H1 (cell line): Measurements from ENCODE around the gene INTS7. TPM values are rescaled to one million over a fixed set of nuclear protein-coding genes. Genes with fewer than 3 reads are reported as not detected.

Experiments used
- CTCF ChIA-PET: fragments of 300-600 bp; sonication (Branson Sonifier 250); formaldehyde crosslinking; loops from one replicate; lab custom pipeline; 2021; ENCODE audit not compliant: partially characterized antibody; lab: Charles Lee
- POLR2A ChIA-PET: fragments of 300-600 bp; sonication (Branson Sonifier 250); formaldehyde crosslinking; loops from one replicate; lab custom pipeline; 2021; ENCODE audit warnings: inconsistent platforms; ENCODE audit not compliant: partially characterized antibody; lab: Charles Lee
- DNase-seq, 2 experiments: peaks; one replicate each; pipeline versions ENCODE4 v3.0.0 to v3.0.0-alpha.2; 2010 to 2022; ENCODE audit warnings: low spot score in 2 of 2, low read depth in 1 of 2, mixed read lengths in 1 of 2
- FAIRE-seq: peaks from 2 replicates; lab custom pipeline; 2011; peaks lifted over from hg19 to GRCh38; lab: Jason Lieb, UNC
- H2AFZ ChIP-seq: 2 replicates; pipeline ENCODE4 v1.8.1; 2012; ENCODE audit warnings: low read length, inconsistent platforms
- H2AK5ac ChIP-seq: 2 replicates; pipeline ENCODE4 v1.6.1; 2013; ENCODE audit warnings: low read depth, low read length
- H2BK120ac ChIP-seq: replicated peaks from 2 replicates; pipeline ENCODE3; 2013; ENCODE audit warnings: low read depth, low read length, inconsistent platforms
- H2BK12ac ChIP-seq: 2 replicates; pipeline ENCODE4 v1.6.1; 2013; ENCODE audit warnings: low read depth, low read length
- H2BK15ac ChIP-seq: 2 replicates; pipeline ENCODE4 v1.6.1; 2013; ENCODE audit warnings: low read length
- H2BK20ac ChIP-seq: 2 replicates; pipeline ENCODE4 v1.6.1; 2013; ENCODE audit warnings: low read length
- H2BK5ac ChIP-seq: 2 replicates; pipeline ENCODE4 v1.6.1; 2013; ENCODE audit warnings: low read depth, low read length
- H3K14ac ChIP-seq: 2 replicates; pipeline ENCODE4 v1.6.1; 2013; ENCODE audit warnings: inconsistent platforms; ENCODE audit not compliant: insufficient read length
- H3K18ac ChIP-seq: 2 replicates; pipeline ENCODE4 v1.6.1; 2013; ENCODE audit warnings: low read length; ENCODE audit errors: extremely low read depth
- H3K23ac ChIP-seq: 2 replicates; pipeline ENCODE4 v1.6.1; 2013; ENCODE audit warnings: inconsistent platforms; ENCODE audit not compliant: insufficient read length
- H3K23me2 ChIP-seq: 2 replicates; pipeline ENCODE4 v1.6.1; 2013; ENCODE audit warnings: low read depth, low read length
- H3K27ac ChIP-seq: 2 replicates; pipeline ENCODE4 v1.6.1; 2011; ENCODE audit warnings: low read depth, low read length, inconsistent platforms
- H3K27me3 ChIP-seq, 4 experiments: replicated peaks in 1 of 4; 1 replicate in 1 of 4; 2 replicates in 3 of 4; pipeline versions ENCODE4 v1.6.1 to v1.8.1; 2011 to 2013; ENCODE audit warnings: low read length in 3 of 4, mild to moderate bottlenecking in 3 of 4, inconsistent platforms in 2 of 4, mixed read lengths in 2 of 4, moderate library complexity in 1 of 4; ENCODE audit not compliant: control insufficient read depth in 3 of 4, insufficient read depth in 3 of 4; ENCODE audit errors: extremely low read depth in 1 of 4
- H3K36me3 ChIP-seq, 4 experiments: 2 replicates each; pipeline versions ENCODE4 v1.6.1 to v1.8.1; 2011 to 2013; ENCODE audit warnings: mild to moderate bottlenecking in 4 of 4, low read length in 3 of 4, moderate library complexity in 2 of 4, control low read depth in 1 of 4, inconsistent platforms in 1 of 4; ENCODE audit not compliant: insufficient read depth in 4 of 4, control insufficient read depth in 2 of 4
- H3K4ac ChIP-seq: replicated peaks from 2 replicates; pipeline ENCODE3; 2013; ENCODE audit warnings: low read length, low read depth, mixed read lengths, inconsistent platforms; ENCODE audit not compliant: insufficient read length
- H3K4me1 ChIP-seq, 4 experiments: replicated peaks in 1 of 4; 1 replicate in 1 of 4; 2 replicates in 3 of 4; pipeline versions ENCODE4 v1.6.1 to v1.8.1; 2011 to 2013; ENCODE audit warnings: low read length in 3 of 4, inconsistent platforms in 2 of 4, mixed read lengths in 1 of 4; ENCODE audit not compliant: insufficient read depth in 4 of 4, control insufficient read depth in 3 of 4
- H3K4me2 ChIP-seq, 2 experiments: 2 replicates each; pipeline versions ENCODE4 v1.6.1 to v1.8.1; 2011 to 2013; ENCODE audit warnings: low read depth in 2 of 2, low read length in 2 of 2, control low read depth in 1 of 2, inconsistent platforms in 1 of 2, mild to moderate bottlenecking in 1 of 2; ENCODE audit not compliant: insufficient read depth in 1 of 2
- H3K4me3 ChIP-seq, 4 experiments: fragments of 200-600, 300-600 bp in 1 of 4; sonication (generic), shearing (Covaris generic), sonication (Bioruptor Twin) in 1 of 4; 2 replicates each; pipeline versions ENCODE4 v1.5.1 to v1.8.1; 2011 to 2016; ENCODE audit warnings: low read length in 4 of 4, low read depth in 3 of 4, control low read depth in 2 of 4, inconsistent platforms in 2 of 4, mild to moderate bottlenecking in 2 of 4, mixed read lengths in 1 of 4, moderate library complexity in 1 of 4; ENCODE audit not compliant: insufficient read depth in 2 of 4; ENCODE audit errors: extremely low read depth in 1 of 4
- H3K56ac ChIP-seq: replicated peaks from 2 replicates; pipeline ENCODE3; 2013; ENCODE audit warnings: low read depth, mild to moderate bottlenecking, mixed read lengths, low read length, inconsistent platforms; ENCODE audit not compliant: insufficient read length
- H3K79me1 ChIP-seq: 2 replicates; pipeline ENCODE4 v1.6.1; 2013; ENCODE audit warnings: low read depth, low read length, control low read depth
- H3K79me2 ChIP-seq, 2 experiments: 2 replicates each; pipeline versions ENCODE4 v1.6.1 to v1.8.1; 2012 to 2013; ENCODE audit warnings: low read length in 2 of 2, mild to moderate bottlenecking in 2 of 2, inconsistent platforms in 1 of 2; ENCODE audit not compliant: insufficient read depth in 2 of 2, control insufficient read depth in 1 of 2
- H3K9ac ChIP-seq, 4 experiments: replicated peaks in 1 of 4; 1 replicate in 1 of 4; 2 replicates in 3 of 4; pipeline versions ENCODE4 v1.6.1 to v1.8.1; 2011 to 2013; ENCODE audit warnings: low read depth in 3 of 4, low read length in 3 of 4, control low read depth in 2 of 4, mild to moderate bottlenecking in 2 of 4, moderate library complexity in 2 of 4, inconsistent platforms in 1 of 4; ENCODE audit errors: extremely low read depth in 1 of 4
- H3K9me3 ChIP-seq, 2 experiments: 2 replicates each; pipeline versions ENCODE4 v1.6.1 to v1.8.1; 2012 to 2013; ENCODE audit warnings: mild to moderate bottlenecking in 2 of 2, moderate library complexity in 2 of 2, control low read depth in 1 of 2, inconsistent platforms in 1 of 2, low read depth in 1 of 2, low read length in 1 of 2, mixed read lengths in 1 of 2; ENCODE audit not compliant: insufficient read depth in 2 of 2
- H4K20me1 ChIP-seq, 2 experiments: replicated peaks in 1 of 2; 2 replicates each; pipeline versions ENCODE3 to v1.8.1; 2011 to 2013; ENCODE audit warnings: inconsistent platforms in 2 of 2, low read length in 2 of 2, mild to moderate bottlenecking in 1 of 2; ENCODE audit not compliant: insufficient read depth in 2 of 2, control insufficient read depth in 1 of 2
- H4K5ac ChIP-seq: 2 replicates; pipeline ENCODE4 v1.6.1; 2013; ENCODE audit warnings: low read length, low read depth, mixed read lengths, inconsistent platforms; ENCODE audit not compliant: insufficient read length
- H4K8ac ChIP-seq: 2 replicates; pipeline ENCODE4 v1.8.0; 2013; ENCODE audit warnings: mild to moderate bottlenecking, moderate library complexity, low read length, inconsistent platforms; ENCODE audit not compliant: insufficient read depth; ENCODE audit errors: extremely low read depth
- H4K91ac ChIP-seq: replicated peaks from 2 replicates; pipeline ENCODE3; 2013; ENCODE audit warnings: low read length, mixed read lengths, inconsistent platforms; ENCODE audit not compliant: insufficient read length
- ASH2L ChIP-seq: fragments of 200-600, 300-600 bp; sonication (generic); IDR thresholded peaks from one replicate; pipeline ENCODE4 v1.7.1; 2017; ENCODE audit warnings: low read length
- EP300 ChIP-seq, 2 experiments: IDR thresholded peaks; 1 replicate in 1 of 2; 2 replicates in 1 of 2; pipeline ENCODE4 v1.6.1; 2011 to 2012; ENCODE audit warnings: low read depth in 2 of 2, low read length in 2 of 2, mild to moderate bottlenecking in 2 of 2, borderline replicate concordance in 1 of 2, inconsistent platforms in 1 of 2, moderate library complexity in 1 of 2
- HDAC2 ChIP-seq, 2 experiments: fragments of 300-600 bp in 1 of 2; sonication (generic) in 1 of 2; IDR thresholded peaks; 2 replicates each; pipeline ENCODE4 v1.6.1; 2011 to 2012; ENCODE audit warnings: low read depth in 2 of 2, low read length in 2 of 2, mild to moderate bottlenecking in 2 of 2, moderate library complexity in 2 of 2, borderline replicate concordance in 1 of 2, inconsistent platforms in 1 of 2
- MAX ChIP-seq: IDR thresholded peaks from 2 replicates; pipeline ENCODE4 v1.6.1; 2012; ENCODE audit warnings: inconsistent platforms
- NANOG ChIP-seq: IDR thresholded peaks from 2 replicates; pipeline ENCODE4 v1.6.1; 2011; ENCODE audit warnings: low read length, low read depth, mild to moderate bottlenecking, inconsistent platforms; ENCODE audit not compliant: insufficient read depth, poor library complexity, severe bottlenecking
- RNF2 ChIP-seq: fragments of 200-900, 300-1000 bp; sonication (generic); IDR thresholded peaks from 2 replicates; pipeline ENCODE4 v1.7.1; 2016; ENCODE audit warnings: borderline replicate concordance, low read depth, mild to moderate bottlenecking, antibody characterized with exemption, low read length; ENCODE audit not compliant: poor library complexity, severe bottlenecking; ENCODE audit errors: missing control alignments
- SIRT6 ChIP-seq: IDR thresholded peaks from one replicate; pipeline ENCODE4 v1.7.1; 2012; ENCODE audit warnings: low read length, inconsistent platforms
- SP2 ChIP-seq: IDR thresholded peaks from 2 replicates; pipeline ENCODE4 v1.6.1; 2012; ENCODE audit warnings: mild to moderate bottlenecking, low read length, inconsistent platforms
- SUZ12 ChIP-seq: fragments of 200-600 bp; sonication (generic); IDR thresholded peaks from 2 replicates; pipeline ENCODE4 v1.6.1; 2012; ENCODE audit warnings: mild to moderate bottlenecking, inconsistent platforms, low read length, moderate library complexity, mixed read lengths
- TAF7 ChIP-seq: optimal IDR thresholded peaks from 2 replicates; pipeline ENCODE3; 2011; ENCODE audit warnings: low read depth, mild to moderate bottlenecking, inconsistent platforms, low read length, moderate library complexity, borderline replicate concordance
- USF2 ChIP-seq: IDR thresholded peaks from 2 replicates; pipeline ENCODE4 v1.6.1; 2011; ENCODE audit warnings: low read length, improper control_type of control experiment
- polyA plus RNA-seq, 7 experiments: library from polyadenylated mRNA; depleted of rRNA in 3 of 7; stranded (reverse) in 5 of 7; unstranded in 2 of 7; fragments of >200 nt in 5 of 7; fragments of 200-250 nt in 2 of 7; gene quantifications; 1 replicate in 5 of 7; 2 replicates in 1 of 7; 4 replicates in 1 of 7; pipeline versions ENCODE4 v1.2.1 to v1.2.3, GENCODE V29; 2011 to 2013; ENCODE audit warnings: missing spikeins in 2 of 7, mixed read lengths in 2 of 7
- total RNA-seq: library from RNA; stranded (reverse); fragmentation: NEBNext Ultra II Directional; extraction: Animal tissue kit (Norgen Biotek cat#: 25700); gene quantifications from 2 replicates; pipeline ENCODE4 v1.2.1, GENCODE V29; 2021

INTS7 gene
- total and polyA plus RNA-seq, 2 of the 8 experiments (the other 6 are each of a cell fraction or from before 2014, with no cell fraction given), result 15.2 to 22.4 TPM

GRCh38 chr1:211932933-211933254, 102.5 kb downstream of the INTS7 start:
- Histone ChIP-seq H2BK15ac (no peak overlapping the region), H4K5ac (no peak overlapping the region), H3K23me2 (no peaks in the 10 kb centered on the region), H3K4me2 (no peak overlapping the region), H3K4me1 (peaks cover 2 to 23% (median 10%) of the 10 kb centered on the region in 4 experiments; a peak in 6 of 7 replicates), H3K9me3 (no peaks in the 10 kb centered on the region), H2BK12ac (no peak overlapping the region), H3K27ac (no peak overlapping the region), H2AK5ac (no peak overlapping the region), H4K20me1 (no peaks in the 10 kb centered on the region), H4K8ac (no peak overlapping the region), H3K4ac (no peak overlapping the region), H2BK120ac (no peak overlapping the region), H3K27me3 (no peaks in the 10 kb centered on the region), H3K56ac (no peak overlapping the region), H3K79me2 (no peaks in the 10 kb centered on the region), H2AFZ (no peak overlapping the region), H3K9ac (no peak overlapping the region), H3K36me3 (no peaks in the 10 kb centered on the region), H3K23ac (no peak overlapping the region), H3K4me3 (no peak overlapping the region), H3K79me1 (no peaks in the 10 kb centered on the region), H3K14ac (no peak overlapping the region), H2BK5ac (no peak overlapping the region), H3K18ac (no peak overlapping the region), H2BK20ac (no peak overlapping the region), H4K91ac (no peak overlapping the region)
- ChIA-PET POLR2A (interaction anchor here (1.6 kb wide), 1 partner anchor 12 kb away, joined by 3 read pairs; no protein-coding TSS in a partner anchor), CTCF (interaction anchor here (0.6 to 1.9 kb wide), 2 partner anchors 235 to 384 kb away, joined by 3 to 11 read pairs; no protein-coding TSS in a partner anchor)
- TF ChIP-seq SP2 (no peak), EP300 (IDR thresholded peaks at IDR 0.05; ENCODE audit: borderline replicate concordance in 1 of 2, low read depth in 2 of 2, low read length in 2 of 2) (no peak), RNF2 (no peak), HDAC2 (IDR thresholded peaks at IDR 0.05; ENCODE audit: borderline replicate concordance in 1 of 2, low read depth in 2 of 2, low read length in 2 of 2) (no peak), TAF7 (no peak), SUZ12 (no peak), NANOG (no peak), ASH2L (no peak), SIRT6 (no peak), USF2 (no peak), MAX (no peak)
- FAIRE-seq (no peak), DNase-seq (no peak)
